HL-60 (cell line): Measurements from ENCODE around the gene PTPN3.

Source experiments
- CTCF ChIP-seq: IDR thresholded peaks from one replicate; pipeline ENCODE4 v1.5.1; 2011; ENCODE audit warnings: low read length, control low read depth, inconsistent platforms; ENCODE audit not compliant: insufficient read depth
- POLR2AphosphoS5 ChIP-seq: IDR thresholded peaks from 2 replicates; pipeline ENCODE4 v1.6.1; 2012; ENCODE audit warnings: low read depth

GRCh38 chr9:109344866-109345265 is 153.2 kb downstream of the PTPN3 start:
- no peak for TF ChIP-seq CTCF
- TF ChIP-seq POLR2AphosphoS5 = no peak
